Loucy (cell line): ENCODE measurements around the gene CARD9.

Experiments
- H2AFZ ChIP-seq: fragments of 200-600 bp; sonication (generic); 2 replicates; pipeline ENCODE4 v1.6.0; 2016; ENCODE audit warnings: antibody characterized with exemption, mild to moderate bottlenecking, low read length, moderate library complexity
- H3F3A ChIP-seq: fragments of 200-600 bp; 2 replicates; pipeline ENCODE4 v1.6.0; 2016; ENCODE audit warnings: antibody characterized with exemption, low read depth, mild to moderate bottlenecking
- H3K27me3 ChIP-seq: fragments of 200-600 bp; sonication (generic); 2 replicates; pipeline ENCODE4 v1.6.1; 2014; ENCODE audit warnings: low read length, mild to moderate bottlenecking; ENCODE audit not compliant: insufficient read depth, poor library complexity, severe bottlenecking
- H3K36me3 ChIP-seq: fragments of 200-600 bp; sonication (generic); 2 replicates; pipeline ENCODE4 v1.6.1; 2016; ENCODE audit warnings: low read length; ENCODE audit not compliant: insufficient read depth
- H3K4me1 ChIP-seq: fragments of 200-600 bp; sonication (generic); 2 replicates; pipeline ENCODE4 v1.5.1; 2014; ENCODE audit warnings: low read length, mild to moderate bottlenecking; ENCODE audit not compliant: insufficient read depth, poor library complexity, severe bottlenecking
- H3K4me2 ChIP-seq: fragments of 200-600 bp; sonication (generic); 2 replicates; pipeline ENCODE4 v1.6.0; 2014; ENCODE audit warnings: antibody characterized with exemption, low read length, low read depth, mild to moderate bottlenecking; ENCODE audit not compliant: poor library complexity, severe bottlenecking
- H3K4me3 ChIP-seq: fragments of 200-600 bp; sonication (generic); 2 replicates; pipeline ENCODE4 v1.5.1; 2014; ENCODE audit warnings: low read length, mild to moderate bottlenecking, mixed read lengths; ENCODE audit not compliant: poor library complexity, severe bottlenecking
- H3K79me2 ChIP-seq: fragments of 200-600 bp; sonication (generic); 2 replicates; pipeline ENCODE4 v1.6.1; 2014; ENCODE audit warnings: low read length; ENCODE audit not compliant: insufficient read depth
- H3K9ac ChIP-seq: fragments of 200-600 bp; sonication (generic); 2 replicates; pipeline ENCODE4 v1.6.0; 2014; ENCODE audit warnings: mild to moderate bottlenecking, low read depth, low read length, moderate library complexity; ENCODE audit not compliant: poor library complexity, severe bottlenecking
- H3K9me2 ChIP-seq: fragments of 200-600 bp; sonication (generic); replicated peaks from 2 replicates; pipeline ENCODE4 v1.6.1; 2016; ENCODE audit warnings: low read depth, low read length, mixed read lengths
- H3K9me3 ChIP-seq: fragments of 200-600 bp; sonication (generic); 2 replicates; pipeline ENCODE4 v1.6.1; 2014; ENCODE audit warnings: mild to moderate bottlenecking, antibody characterized with exemption, low read length, low read depth; ENCODE audit not compliant: insufficient read depth
- H4K20me1 ChIP-seq: fragments of 200-600 bp; sonication (generic); 2 replicates; pipeline ENCODE4 v1.6.0; 2014; ENCODE audit warnings: antibody characterized with exemption, low read length, mild to moderate bottlenecking; ENCODE audit not compliant: insufficient read depth, poor library complexity, severe bottlenecking
- EZH2phosphoT487 ChIP-seq: fragments of 200-600 bp; IDR thresholded peaks from 2 replicates; pipeline ENCODE4 v1.6.1; 2018; ENCODE audit warnings: antibody characterized with exemption, mild to moderate bottlenecking, moderate library complexity, borderline replicate concordance
- TF ChIP-seq, protein P1 (sequence below): fragments of 200-600 bp; sonication (generic); conservative IDR thresholded peaks from 2 replicates; pipeline ENCODE4 v1.5.1; 2014; ENCODE audit warnings: mild to moderate bottlenecking, antibody characterized with exemption, low read length

CARD9 gene

DNA sequence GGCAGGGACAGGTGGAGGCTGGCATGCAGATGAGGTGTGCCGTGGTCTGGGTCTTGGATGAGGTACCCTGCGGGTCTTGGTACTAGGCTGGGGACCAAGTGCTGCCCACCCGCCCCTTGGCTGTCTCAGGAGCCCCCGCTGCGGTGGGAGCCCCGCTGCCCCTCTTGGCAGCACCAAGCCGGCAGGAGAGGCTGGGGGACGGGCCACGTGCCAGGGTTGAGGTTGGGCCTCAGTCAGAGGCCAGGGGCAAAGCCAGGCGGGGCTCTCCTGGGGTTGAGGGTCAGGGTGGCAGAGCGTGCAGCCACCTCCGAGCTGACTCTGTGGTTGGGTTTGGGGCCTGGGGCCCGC is 2.0 kb downstream of the CARD9 start:
- no peaks in the 10 kb centered on the region for H3K36me3 ChIP-seq
- TF ChIP-seq, protein P1, sequence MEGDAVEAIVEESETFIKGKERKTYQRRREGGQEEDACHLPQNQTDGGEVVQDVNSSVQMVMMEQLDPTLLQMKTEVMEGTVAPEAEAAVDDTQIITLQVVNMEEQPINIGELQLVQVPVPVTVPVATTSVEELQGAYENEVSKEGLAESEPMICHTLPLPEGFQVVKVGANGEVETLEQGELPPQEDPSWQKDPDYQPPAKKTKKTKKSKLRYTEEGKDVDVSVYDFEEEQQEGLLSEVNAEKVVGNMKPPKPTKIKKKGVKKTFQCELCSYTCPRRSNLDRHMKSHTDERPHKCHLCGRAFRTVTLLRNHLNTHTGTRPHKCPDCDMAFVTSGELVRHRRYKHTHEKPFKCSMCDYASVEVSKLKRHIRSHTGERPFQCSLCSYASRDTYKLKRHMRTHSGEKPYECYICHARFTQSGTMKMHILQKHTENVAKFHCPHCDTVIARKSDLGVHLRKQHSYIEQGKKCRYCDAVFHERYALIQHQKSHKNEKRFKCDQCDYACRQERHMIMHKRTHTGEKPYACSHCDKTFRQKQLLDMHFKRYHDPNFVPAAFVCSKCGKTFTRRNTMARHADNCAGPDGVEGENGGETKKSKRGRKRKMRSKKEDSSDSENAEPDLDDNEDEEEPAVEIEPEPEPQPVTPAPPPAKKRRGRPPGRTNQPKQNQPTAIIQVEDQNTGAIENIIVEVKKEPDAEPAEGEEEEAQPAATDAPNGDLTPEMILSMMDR = no peak
- no peak for TF ChIP-seq EZH2phosphoT487
- H3K4me2 ChIP-seq = no peak overlapping the region

DNA sequence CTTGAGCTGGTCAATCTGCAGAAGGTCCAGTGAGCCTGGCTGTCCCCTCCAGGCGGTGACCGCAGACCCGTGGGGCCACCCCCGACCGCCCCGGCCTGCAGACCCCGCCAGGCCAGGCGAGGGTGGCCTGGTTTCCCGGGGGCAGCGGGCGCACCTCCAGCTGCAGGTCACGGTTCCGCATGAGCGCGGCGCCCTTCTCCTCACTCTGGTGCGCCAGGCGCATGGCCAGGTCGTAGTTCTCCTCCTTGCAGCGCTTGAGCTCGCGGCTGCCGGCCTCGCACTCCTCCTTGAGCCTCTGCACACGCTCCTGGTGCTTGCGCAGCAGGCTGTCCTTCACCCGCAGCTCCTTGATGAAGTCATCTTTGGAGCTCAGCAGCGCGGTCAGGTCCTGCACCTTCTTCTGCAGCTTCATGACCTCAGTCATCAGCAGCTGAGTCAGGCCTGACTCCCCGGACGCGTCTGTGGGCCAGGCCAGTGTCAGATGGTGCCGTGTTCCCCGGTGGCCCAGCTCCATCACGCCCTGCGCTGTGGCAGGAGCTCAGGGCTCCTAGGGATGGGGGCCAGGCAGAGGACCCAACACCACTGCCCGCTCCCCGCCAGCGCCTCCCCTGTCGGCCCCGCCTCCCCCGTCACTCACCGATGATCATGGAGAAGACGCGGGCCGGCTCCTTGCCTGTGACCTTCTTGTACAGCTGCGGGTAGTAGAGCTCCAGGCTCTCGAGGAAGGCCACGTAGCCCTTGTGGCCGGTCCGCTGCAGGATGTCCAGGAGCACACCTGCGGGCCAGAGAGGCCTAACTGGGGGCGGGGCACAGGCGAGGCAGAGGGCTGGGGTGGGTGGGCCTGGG is 2.6 kb downstream of the CARD9 start:
- no peaks in the 10 kb centered on the region for H3K9me2 ChIP-seq
- H4K20me1 ChIP-seq = no peaks in the 10 kb centered on the region
- no peak for TF ChIP-seq EZH2phosphoT487
- TF ChIP-seq, protein P1 = no peak
- H3K4me3 ChIP-seq = no peak overlapping the region
- H3K4me1 ChIP-seq = no peaks in the 10 kb centered on the region
- no peaks in the 10 kb centered on the region for H3F3A ChIP-seq
- H3K9me3 ChIP-seq = no peaks in the 10 kb centered on the region
- no peak overlapping the region for H3K9ac ChIP-seq
- H3K27me3 ChIP-seq = no peaks in the 10 kb centered on the region
- H3K36me3 ChIP-seq = no peaks in the 10 kb centered on the region
- H3K4me2 ChIP-seq = no peak overlapping the region
- no peaks in the 10 kb centered on the region for H3K79me2 ChIP-seq
- H2AFZ ChIP-seq = no peak overlapping the region

More for the DNA sequence above, 2.0 kb downstream of the CARD9 start:
- Histone ChIP-seq H3K9ac (no peak overlapping the region), H4K20me1 (no peaks in the 10 kb centered on the region), H3K79me2 (no peaks in the 10 kb centered on the region), H3K4me3 (no peak overlapping the region), H3K4me1 (no peaks in the 10 kb centered on the region), H3K27me3 (no peaks in the 10 kb centered on the region), H2AFZ (no peak overlapping the region), H3K9me2 (no peaks in the 10 kb centered on the region), H3K9me3 (no peaks in the 10 kb centered on the region), H3F3A (no peaks in the 10 kb centered on the region)

DNA sequence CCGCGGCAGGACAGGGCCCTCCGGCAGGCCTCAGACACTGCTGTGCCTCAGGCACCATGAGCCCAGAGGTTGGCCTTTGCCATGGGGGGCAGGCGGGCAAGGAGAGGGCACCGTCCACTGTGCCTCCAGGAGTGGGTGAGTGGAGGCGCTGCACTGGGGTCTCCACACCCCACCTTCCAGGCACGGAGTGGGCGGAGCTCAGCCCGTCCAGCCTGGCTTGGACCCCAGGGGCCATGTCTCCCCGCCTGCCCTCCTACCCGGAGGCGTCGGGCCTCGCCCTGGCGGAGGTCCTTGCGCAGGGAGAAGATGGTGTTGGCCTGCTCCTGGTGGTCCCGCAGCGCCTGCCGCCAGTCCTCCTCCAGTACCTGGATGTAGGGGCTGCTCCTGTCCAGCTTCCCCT is 3.4 kb downstream of the CARD9 start:
- no peaks in the 10 kb centered on the region for H3F3A ChIP-seq
- H3K79me2 ChIP-seq = no peaks in the 10 kb centered on the region
- H3K4me3 ChIP-seq = no peak overlapping the region
- H3K27me3 ChIP-seq = no peaks in the 10 kb centered on the region
- no peak overlapping the region for H3K4me2 ChIP-seq
- H2AFZ ChIP-seq = no peak overlapping the region
- H3K9ac ChIP-seq = no peak overlapping the region
- no peaks in the 10 kb centered on the region for H3K9me2 ChIP-seq
- H4K20me1 ChIP-seq = no peaks in the 10 kb centered on the region
- no peaks in the 10 kb centered on the region for H3K36me3 ChIP-seq
- no peaks in the 10 kb centered on the region for H3K4me1 ChIP-seq
- no peaks in the 10 kb centered on the region for H3K9me3 ChIP-seq
- TF ChIP-seq EZH2phosphoT487 = no peak
- TF ChIP-seq, protein P1 = no peak
